ENCODE results near the gene SEMG1. TPM values are rescaled to one million over a fixed set of nuclear protein-coding genes. Genes with fewer than 3 reads are reported as not detected.

Gene SEMG1
- total RNA-seq, 4 donors from 2014 or later, result not detected

GRCh38 chr20:45191926-45192325 is 14.9 kb upstream of the SEMG1 start:
- no peak for TF ChIP-seq CTCF (IDR thresholded peaks at IDR 0.05; ENCODE audit: low read depth)

- no peak for TF ChIP-seq CTCF (IDR thresholded peaks at IDR 0.05; ENCODE audit: low read depth)
Observed at GRCh38 chr20:45193331-45193730, 13.5 kb upstream of the SEMG1 start.

- no peak for TF ChIP-seq CTCF (IDR thresholded peaks at IDR 0.05; ENCODE audit: low read depth)
Observed at GRCh38 chr20:45209924-45210323, 3.1 kb downstream of the SEMG1 start.

- no peak for TF ChIP-seq CTCF (IDR thresholded peaks at IDR 0.05; ENCODE audit: low read depth)
Observed at GRCh38 chr20:45211569-45212474, 5.0 kb downstream of the SEMG1 start.

GRCh38 chr20:45212836-45213235 is 6.0 kb downstream of the SEMG1 start:
- TF ChIP-seq CTCF (IDR thresholded peaks at IDR 0.05; ENCODE audit: low read depth), result no peak

GRCh38 chr20:45218124-45218523 is 11.3 kb downstream of the SEMG1 start:
- TF ChIP-seq CTCF (IDR thresholded peaks at IDR 0.05; ENCODE audit: low read depth), result no peak

- no peak for TF ChIP-seq CTCF (IDR thresholded peaks at IDR 0.05; ENCODE audit: low read depth)
Observed at GRCh38 chr20:45218636-45219035, 11.8 kb downstream of the SEMG1 start.
